ENCODE data around the gene TOR4A.
A peak's percentile ranks its signal among the peaks of the same experiment; 100 is the strongest.

The TOR4A gene

GRCh38 chr9:137269231-137269772 lies 8.2 kb upstream of the TOR4A start:
- Mint-ChIP-seq H3K9me3 (no peaks in the 10 kb centered on the region), H3K27ac (no peak overlapping the region), H3K36me3 (ENCODE audit: low read depth) (peaks cover 25% of the 10 kb centered on the region)

GRCh38 chr9:137270929-137271695 lies 6.4 kb upstream of the TOR4A start:
- Mint-ChIP-seq H3K36me3 (ENCODE audit: low read depth) (peaks cover 23% of the 10 kb centered on the region), H3K4me3 (no peak overlapping the region), H3K4me1 (ENCODE audit: low read depth) (peaks cover 11% of the 10 kb centered on the region), H3K27ac (peak overlapping the region; percentile 24), H3K27me3 (ENCODE audit: low read depth) (no peaks in the 10 kb centered on the region), H3K9me3 (no peaks in the 10 kb centered on the region)

More at GRCh38 chr9:137269231-137269772, 8.2 kb upstream of the TOR4A start:
- Mint-ChIP-seq H3K4me1 (ENCODE audit: low read depth) (peaks cover 7% of the 10 kb centered on the region), H3K27me3 (ENCODE audit: low read depth) (no peaks in the 10 kb centered on the region), H3K4me3 (no peak overlapping the region)

DNA sequence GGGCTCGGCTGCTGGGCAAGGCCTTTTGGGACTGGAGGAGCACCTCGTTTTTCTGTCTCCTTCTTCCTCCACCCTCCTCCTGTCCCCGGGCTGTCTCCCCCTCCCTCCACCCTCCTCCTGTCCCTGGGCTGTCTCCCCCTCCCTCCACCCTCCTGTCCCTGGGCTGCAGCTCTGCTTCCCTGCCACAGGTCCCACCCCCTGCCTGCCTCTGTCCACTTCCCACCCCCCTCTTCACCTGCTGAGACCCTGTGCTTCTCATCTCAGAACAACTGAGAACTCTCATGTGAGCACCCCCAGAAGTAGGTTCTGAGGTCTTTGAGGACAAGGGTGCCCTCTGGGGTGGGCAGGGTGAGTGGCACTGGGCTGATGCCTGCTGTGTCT lies 5.8 kb upstream of the TOR4A start:
- Mint-ChIP-seq H3K4me1 (ENCODE audit: low read depth) (peaks cover 12% of the 10 kb centered on the region), H3K27ac (peak overlapping the region; percentile 24), H3K36me3 (ENCODE audit: low read depth) (peaks cover 23% of the 10 kb centered on the region), H3K4me3 (no peak overlapping the region), H3K9me3 (no peaks in the 10 kb centered on the region), H3K27me3 (ENCODE audit: low read depth) (no peaks in the 10 kb centered on the region)

DNA sequence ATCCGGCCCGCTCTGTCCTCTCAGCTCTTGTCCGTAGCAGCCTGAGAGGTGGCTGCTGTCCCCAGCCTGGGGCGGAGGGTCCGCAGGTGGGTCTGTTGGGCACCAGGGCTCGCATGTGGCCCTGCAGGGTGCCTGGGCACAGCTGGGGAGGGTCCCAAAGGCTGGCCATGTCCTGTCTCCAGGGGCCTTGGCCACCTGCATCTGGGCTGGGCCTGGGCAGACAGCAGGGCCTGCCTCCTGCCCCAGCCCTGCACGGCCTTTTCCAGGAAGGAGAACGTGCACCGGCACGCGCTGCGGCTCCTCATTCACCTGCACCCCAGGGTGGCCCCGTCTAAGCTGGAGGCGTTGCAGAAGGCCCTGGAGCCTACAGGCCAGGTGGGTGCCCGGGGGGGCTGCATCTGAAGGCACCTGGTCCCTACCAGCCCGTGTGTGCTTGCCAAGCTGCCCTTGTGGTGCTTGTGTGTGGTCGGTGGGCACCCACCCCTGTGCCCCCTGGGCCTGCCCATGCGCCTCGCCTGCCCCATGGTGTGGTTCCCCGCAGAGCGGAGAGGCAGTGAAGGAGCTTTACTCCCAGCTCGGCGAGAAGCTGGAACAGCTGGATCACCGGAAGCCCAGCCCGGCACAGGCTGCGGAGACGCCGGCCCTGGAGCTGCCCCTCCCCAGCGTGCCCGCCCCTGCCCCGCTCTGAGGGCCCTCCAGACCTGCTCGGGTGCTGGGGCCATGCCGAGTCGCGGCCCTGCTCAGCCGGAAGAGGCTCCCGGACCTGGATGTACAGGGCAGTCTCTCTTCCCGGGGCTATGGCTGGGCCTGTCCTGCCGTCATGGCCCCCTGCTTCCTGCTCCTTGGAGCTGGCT lies 5.1 kb upstream of the TOR4A start:
- Mint-ChIP-seq H3K27ac (no peak overlapping the region), H3K9me3 (no peaks in the 10 kb centered on the region), H3K36me3 (ENCODE audit: low read depth) (peaks cover 21% of the 10 kb centered on the region), H3K4me1 (ENCODE audit: low read depth) (peaks cover 16% of the 10 kb centered on the region), H3K4me3 (no peak overlapping the region), H3K27me3 (ENCODE audit: low read depth) (no peaks in the 10 kb centered on the region)

DNA sequence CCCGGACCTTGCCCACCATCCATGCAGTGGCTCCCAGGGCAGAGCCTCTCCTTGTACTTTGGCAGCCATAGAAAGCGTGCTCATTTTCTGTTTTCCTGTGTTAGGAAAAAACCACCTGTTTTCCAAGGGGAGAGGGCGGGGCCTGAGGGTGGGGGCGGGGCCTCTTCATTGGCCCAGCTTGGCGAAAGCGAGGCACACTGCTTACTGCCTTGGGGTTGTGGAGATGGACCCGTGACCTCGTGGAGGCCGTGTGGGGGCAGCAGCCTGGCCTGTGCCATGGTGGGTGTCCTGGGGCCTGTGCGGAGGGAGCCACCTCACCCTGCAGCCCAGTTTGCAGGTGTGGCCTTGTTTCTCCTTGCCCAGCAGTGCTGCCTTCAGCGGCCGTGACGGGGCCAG lies 4.4 kb upstream of the TOR4A start:
- Mint-ChIP-seq H3K27ac (no peak overlapping the region), H3K4me1 (ENCODE audit: low read depth) (peaks cover 16% of the 10 kb centered on the region), H3K9me3 (no peaks in the 10 kb centered on the region), H3K36me3 (ENCODE audit: low read depth) (peaks cover 18% of the 10 kb centered on the region), H3K4me3 (no peak overlapping the region), H3K27me3 (ENCODE audit: low read depth) (no peaks in the 10 kb centered on the region)

- H3K36me3 Mint-ChIP-seq (ENCODE audit: low read depth), result peaks cover 14% of the 10 kb centered on the region
- H3K27me3 Mint-ChIP-seq (ENCODE audit: low read depth), result no peaks in the 10 kb centered on the region
- H3K4me1 Mint-ChIP-seq (ENCODE audit: low read depth), result peaks cover 13% of the 10 kb centered on the region
- H3K9me3 Mint-ChIP-seq, result no peaks in the 10 kb centered on the region
- H3K4me3 Mint-ChIP-seq, result no peak overlapping the region
- H3K27ac Mint-ChIP-seq, result no peak overlapping the region
Observed at GRCh38 chr9:137273611-137274320, 3.8 kb upstream of the TOR4A start.

GRCh38 chr9:137275203-137275587 lies 2.3 kb upstream of the TOR4A start:
- Mint-ChIP-seq H3K36me3 (ENCODE audit: low read depth) (peaks cover 6% of the 10 kb centered on the region), H3K27me3 (ENCODE audit: low read depth) (no peaks in the 10 kb centered on the region), H3K9me3 (no peaks in the 10 kb centered on the region), H3K27ac (no peak overlapping the region), H3K4me3 (no peak overlapping the region), H3K4me1 (ENCODE audit: low read depth) (peaks cover 13% of the 10 kb centered on the region)

- Mint-ChIP-seq H3K4me1 (ENCODE audit: low read depth) (peaks cover 13% of the 10 kb centered on the region), H3K36me3 (ENCODE audit: low read depth) (peaks cover 6% of the 10 kb centered on the region), H3K9me3 (no peaks in the 10 kb centered on the region), H3K27ac (peak overlapping the region; percentile 13), H3K27me3 (ENCODE audit: low read depth) (no peaks in the 10 kb centered on the region), H3K4me3 (peak overlapping the region; percentile 43)
Observed at GRCh38 chr9:137275588-137276472, 1.7 kb upstream of the TOR4A start.

GRCh38 chr9:137276473-137277328 lies 825 bp upstream of the TOR4A start:
- Mint-ChIP-seq H3K27me3 (ENCODE audit: low read depth) (no peaks in the 10 kb centered on the region), H3K4me1 (ENCODE audit: low read depth) (peaks cover 9% of the 10 kb centered on the region), H3K4me3 (peak overlapping the region; percentile 76), H3K9me3 (no peaks in the 10 kb centered on the region), H3K27ac (peak overlapping the region; percentile 67), H3K36me3 (ENCODE audit: low read depth) (peaks cover 4% of the 10 kb centered on the region)

- H3K4me1 Mint-ChIP-seq (ENCODE audit: low read depth), result peaks cover 13% of the 10 kb centered on the region
- H3K9me3 Mint-ChIP-seq, result no peaks in the 10 kb centered on the region
- H3K27ac Mint-ChIP-seq, result peak overlapping the region; percentile 71
- H3K36me3 Mint-ChIP-seq (ENCODE audit: low read depth), result peaks cover 8% of the 10 kb centered on the region
- H3K4me3 Mint-ChIP-seq, result peak overlapping the region; percentile 81
- H3K27me3 Mint-ChIP-seq (ENCODE audit: low read depth), result no peaks in the 10 kb centered on the region
Observed at GRCh38 chr9:137278061-137278701, 655 bp downstream of the TOR4A start.

DNA sequence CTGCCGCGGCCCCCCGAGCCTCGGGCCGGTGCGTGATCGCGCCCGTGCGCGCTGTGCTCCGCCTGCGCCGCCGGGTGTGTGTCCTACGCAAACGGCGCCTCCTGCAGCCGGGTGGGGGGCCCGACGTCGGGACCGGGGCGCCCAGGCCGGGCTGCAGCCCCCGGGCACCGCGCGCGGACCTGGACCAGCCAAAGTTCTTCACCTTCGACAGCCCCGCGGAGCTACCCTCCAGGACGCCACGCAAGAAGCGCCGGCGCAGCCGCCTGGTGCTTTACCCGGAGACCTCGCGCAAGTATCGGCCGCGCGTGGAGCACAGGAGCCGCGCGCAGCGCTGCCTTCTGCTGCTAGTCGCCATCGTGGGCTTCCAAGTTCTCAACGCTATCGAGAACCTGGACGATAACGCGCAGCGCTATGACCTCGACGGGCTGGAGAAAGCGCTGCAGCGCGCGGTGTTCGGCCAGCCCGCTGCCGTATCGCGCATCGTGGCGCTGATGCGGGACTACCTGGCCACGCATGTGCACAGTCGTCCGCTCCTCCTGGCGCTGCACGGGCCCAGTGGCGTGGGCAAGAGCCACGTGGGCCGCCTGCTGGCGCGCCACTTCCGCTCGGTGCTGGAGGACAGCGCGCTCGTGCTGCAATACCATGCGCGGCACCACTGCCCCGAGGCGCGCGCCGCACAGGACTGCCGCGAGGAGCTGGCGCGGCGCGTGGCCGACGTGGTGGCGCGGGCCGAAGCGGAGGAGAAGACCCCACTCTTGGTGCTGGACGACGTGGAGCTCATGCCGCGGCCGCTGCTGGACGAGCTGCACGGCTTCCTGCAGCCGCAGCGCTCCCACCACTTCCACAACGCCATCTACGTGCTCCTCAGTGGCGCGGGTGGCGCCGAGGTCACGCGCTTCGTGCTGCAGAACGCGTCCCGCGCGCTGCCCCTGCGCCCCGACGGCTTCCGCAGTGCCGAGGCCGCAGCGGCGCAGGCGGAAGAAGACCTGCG lies 1.5 kb downstream of the TOR4A start:
- Mint-ChIP-seq H3K4me1 (ENCODE audit: low read depth) (peaks cover 13% of the 10 kb centered on the region), H3K36me3 (ENCODE audit: low read depth) (peaks cover 5% of the 10 kb centered on the region), H3K4me3 (no peak overlapping the region), H3K27ac (no peak overlapping the region), H3K27me3 (ENCODE audit: low read depth) (no peaks in the 10 kb centered on the region), H3K9me3 (no peaks in the 10 kb centered on the region)

All from T-helper 1 cell treated with Interleukin-12 subunit alpha and Interleukin-12 subunit beta and Interleukin-4 antibody, amounts not matched to agents 30 μg/mL and 1 μg/mL, for 36 hours (primary cell).